GM06990 (cell line): ENCODE measurements around the gene CAPN14.

Experiments
- DNase-seq: peaks from one replicate; pipeline ENCODE4 v3.0.0-alpha.2; 2011; ENCODE audit not compliant: insufficient read length; ENCODE audit errors: extremely low read depth
- H3K27me3 ChIP-seq: replicated peaks from 2 replicates; pipeline ENCODE4 v1.6.0; 2011; ENCODE audit warnings: low read length; ENCODE audit not compliant: control insufficient read depth, insufficient read depth
- H3K36me3 ChIP-seq: 2 replicates; pipeline ENCODE4 v1.5.1; 2011; ENCODE audit warnings: low read length; ENCODE audit not compliant: control insufficient read depth, insufficient read depth
- H3K4me3 ChIP-seq: replicated peaks from 2 replicates; pipeline ENCODE4 v1.5.1; 2011; ENCODE audit warnings: low read depth, mild to moderate bottlenecking, control low read depth, low read length
- TF ChIP-seq, protein P1 (sequence below): IDR thresholded peaks from 2 replicates; pipeline ENCODE4 v1.5.1; 2011; ENCODE audit warnings: low read length, control low read depth, mild to moderate bottlenecking, inconsistent platforms; ENCODE audit not compliant: insufficient read depth, poor library complexity, severe bottlenecking

The CAPN14 gene

DNA sequence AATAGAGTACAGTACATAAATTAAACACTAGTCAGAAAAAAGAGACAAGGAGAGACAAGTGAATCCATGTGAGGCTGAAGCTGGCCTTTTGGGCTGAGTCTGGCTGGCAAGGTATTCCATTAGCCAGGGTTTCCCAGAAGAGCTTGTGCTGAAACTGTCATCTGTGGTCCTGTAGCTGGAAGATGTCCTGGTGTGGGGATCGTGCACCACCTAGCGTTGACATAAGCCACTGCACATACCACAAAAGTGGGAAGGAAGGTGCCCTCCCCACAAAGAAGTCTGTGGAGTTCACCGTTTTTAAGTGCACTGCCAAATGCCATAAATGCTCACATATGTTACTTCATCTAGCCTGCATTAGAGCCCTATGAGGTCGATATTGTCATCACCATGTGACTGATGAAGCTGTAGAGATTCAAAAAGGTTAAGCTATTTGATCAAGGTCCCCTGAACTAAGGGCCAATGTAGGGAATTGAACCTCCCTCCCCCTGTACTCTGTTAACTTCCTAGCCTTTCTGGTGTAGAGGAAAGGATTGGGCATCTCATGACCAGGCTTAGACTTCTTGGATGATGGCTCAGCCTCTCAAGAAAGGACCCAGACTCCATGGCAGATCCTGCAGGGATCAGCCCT lies 47.1 kb downstream of the CAPN14 start:
- no peak for DNase-seq
- Histone ChIP-seq H3K27me3 (no peaks in the 10 kb centered on the region; the same call in 1 of the 2 replicates), H3K4me3 (no peak overlapping the region), H3K36me3 (no peaks in the 10 kb centered on the region)
- TF ChIP-seq, protein P1, sequence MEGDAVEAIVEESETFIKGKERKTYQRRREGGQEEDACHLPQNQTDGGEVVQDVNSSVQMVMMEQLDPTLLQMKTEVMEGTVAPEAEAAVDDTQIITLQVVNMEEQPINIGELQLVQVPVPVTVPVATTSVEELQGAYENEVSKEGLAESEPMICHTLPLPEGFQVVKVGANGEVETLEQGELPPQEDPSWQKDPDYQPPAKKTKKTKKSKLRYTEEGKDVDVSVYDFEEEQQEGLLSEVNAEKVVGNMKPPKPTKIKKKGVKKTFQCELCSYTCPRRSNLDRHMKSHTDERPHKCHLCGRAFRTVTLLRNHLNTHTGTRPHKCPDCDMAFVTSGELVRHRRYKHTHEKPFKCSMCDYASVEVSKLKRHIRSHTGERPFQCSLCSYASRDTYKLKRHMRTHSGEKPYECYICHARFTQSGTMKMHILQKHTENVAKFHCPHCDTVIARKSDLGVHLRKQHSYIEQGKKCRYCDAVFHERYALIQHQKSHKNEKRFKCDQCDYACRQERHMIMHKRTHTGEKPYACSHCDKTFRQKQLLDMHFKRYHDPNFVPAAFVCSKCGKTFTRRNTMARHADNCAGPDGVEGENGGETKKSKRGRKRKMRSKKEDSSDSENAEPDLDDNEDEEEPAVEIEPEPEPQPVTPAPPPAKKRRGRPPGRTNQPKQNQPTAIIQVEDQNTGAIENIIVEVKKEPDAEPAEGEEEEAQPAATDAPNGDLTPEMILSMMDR = peak; percentile 89

DNA sequence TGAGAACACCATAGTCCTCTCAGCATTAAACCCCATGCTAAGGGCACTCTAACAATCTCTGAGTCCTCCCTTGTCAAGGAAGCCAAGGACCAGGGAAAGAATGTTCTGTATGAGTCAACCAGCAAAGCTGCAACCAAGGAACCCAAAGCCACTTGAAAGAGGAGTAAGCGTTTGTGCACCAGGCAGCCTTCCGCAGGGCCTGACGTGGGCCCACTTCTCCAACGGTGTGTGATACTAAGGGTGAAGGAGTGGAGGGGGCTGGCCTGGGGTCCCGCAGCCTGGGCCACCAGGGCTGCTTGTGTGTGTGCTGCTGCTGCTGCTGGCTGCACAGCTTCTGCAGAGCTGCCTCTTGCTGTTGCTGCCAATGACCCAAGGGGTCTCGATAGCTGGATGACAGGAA lies 49.0 kb downstream of the CAPN14 start:
- Histone ChIP-seq H3K4me3 (no peak overlapping the region), H3K27me3 (no peaks in the 10 kb centered on the region; the same call in 1 of the 2 replicates), H3K36me3 (no peaks in the 10 kb centered on the region)
- no peak for DNase-seq
- TF ChIP-seq, protein P1 = no peak

DNA sequence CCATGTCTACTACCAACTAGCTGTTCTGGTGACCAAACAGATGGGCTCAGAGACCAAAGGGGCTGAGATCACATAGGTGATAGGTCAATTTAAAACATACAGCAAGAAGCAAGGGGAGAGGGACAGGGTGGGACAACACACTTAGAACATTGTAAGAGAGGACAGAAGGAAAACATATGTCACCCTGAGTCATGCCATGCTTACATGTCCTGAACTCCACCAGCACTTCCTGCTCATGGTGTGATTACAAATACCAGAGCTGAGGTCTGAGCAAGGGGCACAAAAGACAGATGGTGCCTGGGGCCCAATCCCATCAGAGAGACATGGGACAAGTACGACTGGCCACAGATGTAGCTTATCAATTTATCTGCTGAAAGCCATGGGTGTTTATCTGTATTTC lies 50.4 kb downstream of the CAPN14 start:
- TF ChIP-seq, protein P1 = no peak
- DNase-seq = no peak
- Histone ChIP-seq H3K27me3 (no peaks in the 10 kb centered on the region; the same call in 1 of the 2 replicates), H3K4me3 (no peak overlapping the region), H3K36me3 (no peaks in the 10 kb centered on the region)

DNA sequence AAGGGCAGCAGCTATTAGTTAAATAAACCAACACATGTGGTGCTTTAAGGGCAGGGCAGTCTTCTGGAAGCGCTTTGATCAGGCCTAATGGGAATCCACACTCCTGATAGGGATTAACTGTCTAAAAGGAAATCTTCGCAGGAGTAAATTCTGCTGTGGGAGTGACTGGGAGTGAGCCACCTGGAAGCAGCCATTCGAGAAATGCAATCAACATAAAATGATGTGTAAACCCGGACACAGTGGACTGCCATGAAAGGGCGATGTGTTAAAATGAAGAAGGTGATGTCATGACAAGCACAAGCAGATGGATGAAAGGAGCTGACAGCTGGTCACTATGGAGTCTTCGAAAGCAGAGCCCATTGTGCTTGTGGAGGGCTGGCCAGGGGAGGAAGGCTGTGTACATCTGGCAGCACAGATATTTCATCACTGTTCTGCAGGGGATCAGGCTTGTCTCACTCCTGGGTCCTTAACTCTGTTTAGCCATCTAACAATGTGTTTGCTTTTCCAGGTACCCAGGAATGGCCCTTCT lies 54.2 kb downstream of the CAPN14 start:
- Histone ChIP-seq H3K36me3 (no peaks in the 10 kb centered on the region), H3K27me3 (no peaks in the 10 kb centered on the region; the same call in 1 of the 2 replicates), H3K4me3 (no peak overlapping the region)
- DNase-seq = no peak
- TF ChIP-seq, protein P1 = no peak

DNA sequence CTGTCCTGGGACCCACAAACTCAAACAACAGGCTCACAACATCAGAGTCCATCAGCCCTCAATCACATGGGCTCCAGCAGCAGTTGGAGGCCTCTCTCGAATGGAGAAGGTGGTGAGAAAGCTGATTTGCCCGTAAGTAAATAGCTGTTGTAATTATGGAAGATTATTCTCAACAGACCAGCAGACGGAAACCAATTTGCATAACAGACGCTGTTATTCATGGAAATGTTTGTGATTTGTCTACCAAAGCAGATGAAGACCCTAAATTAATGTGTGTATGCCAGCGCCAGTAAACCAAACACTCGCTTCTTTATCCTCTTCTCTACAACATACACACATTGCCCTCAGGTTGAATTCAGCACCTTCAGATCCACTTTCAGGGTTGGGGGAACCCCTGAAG lies 55.7 kb downstream of the CAPN14 start:
- no peaks in the 10 kb centered on the region; the same call in 1 of the 2 replicates for H3K27me3 ChIP-seq
- no peak for DNase-seq
- TF ChIP-seq, protein P1 = no peak
- no peaks in the 10 kb centered on the region for H3K36me3 ChIP-seq
- H3K4me3 ChIP-seq = no peak overlapping the region
